Vagina (tissue), 2 donors: Measurements from ENCODE around the gene KIF26A. TPM values are rescaled to one million over a fixed set of nuclear protein-coding genes. Genes with fewer than 3 reads are reported as not detected.

Experiments
- DNase-seq, 2 donors: peaks; one replicate each; pipeline ENCODE4 v3.0.0-alpha.2; 2017; ENCODE audit errors: extremely low spot score in 2 of 2
- H3K27ac ChIP-seq: fragments of 200-600 bp; sonication (generic); one replicate; pipeline ENCODE4 v1.5.1; 2019
- H3K27me3 ChIP-seq: fragments of 200-600 bp; sonication (generic); one replicate; pipeline ENCODE4 v1.5.1; 2019
- H3K36me3 ChIP-seq, 2 donors: fragments of 200-600 bp; sonication (generic); one replicate each; pipeline ENCODE4 v1.5.1; 2017 to 2019
- H3K4me1 ChIP-seq: fragments of 200-600 bp; sonication (generic); one replicate; pipeline ENCODE4 v1.5.1; 2019
- H3K4me3 ChIP-seq, 2 donors: fragments of 200-600 bp; sonication (generic); 1 replicate in 1 of 2; 2 replicates in 1 of 2; pipeline ENCODE4 v1.5.1; 2016 to 2019
- H3K9me3 ChIP-seq: fragments of 200-600 bp; sonication (generic); one replicate; pipeline ENCODE4 v1.5.1; 2019
- POLR2A ChIP-seq, 2 donors: fragments of 450-650 bp; IDR thresholded peaks; one replicate each; pipeline ENCODE4 v1.6.1; 2017; ENCODE audit warnings: antibody characterized with exemption in 2 of 2, mild to moderate bottlenecking in 2 of 2, moderate library complexity in 2 of 2
- POLR2AphosphoS5 ChIP-seq, 2 donors: sonication (generic); formaldehyde crosslinking; IDR thresholded peaks; one replicate each; pipeline ENCODE4 v1.9.0; 2017; ENCODE audit warnings: antibody characterized with exemption in 2 of 2, mild to moderate bottlenecking in 2 of 2, low read depth in 1 of 2; ENCODE audit not compliant: insufficient read depth in 1 of 2
- intact Hi-C: fragments of 100-400 bp; cut with DNase I; formaldehyde crosslinking; loops from one replicate; pipeline ENCODE4 v1.15.1; 2023
- total RNA-seq: library from RNA; depleted of rRNA; stranded (reverse); fragments of >200 nt; gene quantifications from one replicate; pipeline ENCODE4 v1.2.3, GENCODE V29; 2016
- TF ChIP-seq, protein P1 (sequence below), 3 experiments: fragments of 450-650 bp in 2 of 3; fragments of 200-600 bp in 1 of 3; sonication (generic) in 1 of 3; IDR thresholded peaks; one replicate each; pipeline ENCODE4 v1.5.1; 2017 to 2019; ENCODE audit warnings: antibody characterized with exemption in 3 of 3, mild to moderate bottlenecking in 2 of 3, moderate library complexity in 2 of 3

KIF26A gene
- total RNA-seq, 1 donor from 2014 or later = 2.7 TPM

DNA sequence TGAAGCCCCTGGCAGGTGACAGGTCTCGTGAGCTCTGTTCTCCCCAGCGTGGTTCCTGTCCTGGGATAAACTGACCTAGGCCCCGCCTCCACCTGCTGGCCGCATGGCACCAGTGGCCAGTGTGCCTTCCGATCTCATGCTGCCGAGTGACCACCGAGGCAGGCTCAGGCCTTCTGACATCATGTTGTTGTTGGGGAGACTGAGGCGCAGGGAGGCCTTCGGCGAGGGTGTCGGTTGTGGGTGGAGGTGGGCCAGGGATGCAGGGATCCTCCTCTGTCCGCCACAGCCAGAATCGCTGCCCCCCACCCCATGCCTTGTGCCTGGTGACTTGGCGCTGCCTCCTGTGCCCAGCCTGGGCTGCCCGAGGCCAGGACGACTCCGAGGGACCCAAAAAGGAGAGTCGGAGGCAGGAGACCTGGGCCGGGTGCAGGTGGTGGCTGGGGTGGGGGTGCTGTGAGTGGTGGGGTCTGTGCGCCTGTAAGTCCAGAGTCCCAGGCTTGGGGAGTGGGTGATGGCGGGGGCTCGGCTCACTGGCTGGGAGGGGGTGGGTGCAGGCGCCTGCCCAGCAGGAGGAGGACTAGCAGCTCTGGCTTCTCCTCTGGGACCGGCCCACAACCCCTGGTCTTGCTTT is 28.5 kb upstream of the KIF26A start:
- H3K4me1 ChIP-seq = peaks cover 11% of the 10 kb centered on the region
- no peak overlapping the region for H3K27ac ChIP-seq
- no peaks in the 10 kb centered on the region for H3K9me3 ChIP-seq
- TF ChIP-seq, protein P1, sequence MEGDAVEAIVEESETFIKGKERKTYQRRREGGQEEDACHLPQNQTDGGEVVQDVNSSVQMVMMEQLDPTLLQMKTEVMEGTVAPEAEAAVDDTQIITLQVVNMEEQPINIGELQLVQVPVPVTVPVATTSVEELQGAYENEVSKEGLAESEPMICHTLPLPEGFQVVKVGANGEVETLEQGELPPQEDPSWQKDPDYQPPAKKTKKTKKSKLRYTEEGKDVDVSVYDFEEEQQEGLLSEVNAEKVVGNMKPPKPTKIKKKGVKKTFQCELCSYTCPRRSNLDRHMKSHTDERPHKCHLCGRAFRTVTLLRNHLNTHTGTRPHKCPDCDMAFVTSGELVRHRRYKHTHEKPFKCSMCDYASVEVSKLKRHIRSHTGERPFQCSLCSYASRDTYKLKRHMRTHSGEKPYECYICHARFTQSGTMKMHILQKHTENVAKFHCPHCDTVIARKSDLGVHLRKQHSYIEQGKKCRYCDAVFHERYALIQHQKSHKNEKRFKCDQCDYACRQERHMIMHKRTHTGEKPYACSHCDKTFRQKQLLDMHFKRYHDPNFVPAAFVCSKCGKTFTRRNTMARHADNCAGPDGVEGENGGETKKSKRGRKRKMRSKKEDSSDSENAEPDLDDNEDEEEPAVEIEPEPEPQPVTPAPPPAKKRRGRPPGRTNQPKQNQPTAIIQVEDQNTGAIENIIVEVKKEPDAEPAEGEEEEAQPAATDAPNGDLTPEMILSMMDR (IDR thresholded peaks at IDR 0.05) = no peak
- TF ChIP-seq POLR2AphosphoS5 (IDR thresholded peaks at IDR 0.05; ENCODE audit: insufficient read depth in 1 of 2, low read depth in 1 of 2) (no peak), POLR2A (IDR thresholded peaks at IDR 0.05) (no peak)
- DNase-seq = no peak
- intact Hi-C loops = no loop called here
- H3K36me3 ChIP-seq = no peaks in the 10 kb centered on the region
- H3K27me3 ChIP-seq = no peaks in the 10 kb centered on the region
- H3K4me3 ChIP-seq = no peak overlapping the region

DNA sequence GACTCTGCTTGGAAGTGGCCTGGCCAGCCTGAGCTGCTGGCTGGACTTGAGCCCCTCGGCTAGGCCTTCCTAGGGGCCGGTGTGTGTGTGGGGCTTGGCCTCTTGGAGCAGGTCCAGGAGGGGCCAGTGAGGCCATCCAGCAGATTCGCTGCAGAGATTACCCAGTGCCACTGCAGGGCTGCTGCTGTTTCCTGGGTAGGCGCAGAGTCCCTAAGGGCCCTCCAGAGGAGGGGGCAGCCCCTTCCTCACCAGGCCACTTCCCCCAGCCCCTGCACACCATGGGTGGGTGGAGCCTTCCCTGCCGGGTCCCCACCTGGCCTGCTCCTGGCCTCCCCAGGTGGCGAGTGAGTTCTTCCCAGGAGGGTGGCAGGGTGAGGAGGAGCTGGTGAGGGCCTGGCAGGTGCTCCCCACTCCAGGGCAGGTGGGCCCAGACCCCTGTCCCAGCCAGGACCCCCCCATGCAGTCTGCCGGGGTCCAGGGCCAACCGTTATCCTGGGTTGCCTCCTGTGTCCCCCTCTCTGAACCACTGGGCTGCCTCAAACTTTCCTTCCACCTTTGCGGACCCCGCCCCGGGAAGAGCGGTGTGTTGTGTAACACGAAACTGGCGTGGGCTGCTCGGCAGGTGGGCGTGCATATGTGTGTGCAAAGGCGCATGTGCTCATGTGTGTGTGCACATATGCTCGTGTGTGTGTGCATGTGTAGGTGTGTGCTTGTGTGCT is 27.7 kb upstream of the KIF26A start:
- peaks cover 11% of the 10 kb centered on the region for H3K4me1 ChIP-seq

DNA sequence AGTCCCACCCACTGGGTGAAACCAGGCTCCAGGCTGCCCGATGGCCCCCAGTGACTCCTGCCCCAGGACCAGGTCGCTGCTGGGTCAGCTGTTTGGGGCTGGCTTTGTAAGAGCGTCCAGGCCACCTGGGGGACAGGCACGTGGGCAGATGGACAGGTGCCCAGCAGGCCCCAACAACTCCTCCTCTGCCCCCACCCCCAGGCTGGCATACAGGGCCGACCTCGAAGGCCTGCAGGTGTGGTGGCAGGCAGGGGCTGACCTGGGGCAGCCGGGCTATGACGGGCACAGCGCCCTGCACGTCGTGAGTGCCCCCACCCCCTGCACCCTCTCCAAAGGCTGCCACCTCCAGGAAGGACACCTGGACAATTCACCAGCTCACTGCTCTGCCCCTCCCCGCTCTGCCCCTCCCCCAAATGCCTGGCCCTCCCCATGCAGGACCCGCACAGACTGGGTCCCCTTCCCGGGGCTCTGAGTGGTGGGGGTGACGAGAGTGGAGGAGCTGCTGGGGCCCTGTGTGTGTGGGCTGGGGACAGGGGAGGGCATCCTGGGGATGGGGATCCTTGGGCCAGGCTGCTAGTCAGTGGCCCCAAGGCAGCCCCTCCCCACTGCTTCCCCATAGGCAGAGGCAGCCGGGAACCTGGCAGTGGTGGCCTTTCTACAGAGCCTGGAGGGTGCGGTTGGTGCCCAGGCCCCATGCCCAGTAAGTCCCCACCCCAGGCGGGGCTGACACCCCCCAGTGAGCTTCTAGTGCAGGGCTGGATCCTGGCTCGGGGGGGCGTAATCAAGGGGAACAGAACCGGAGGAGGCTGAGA is 26.9 kb upstream of the KIF26A start:
- H3K36me3 ChIP-seq = no peaks in the 10 kb centered on the region
- H3K4me1 ChIP-seq = peaks cover 19% of the 10 kb centered on the region
- no peak for DNase-seq
- H3K27ac ChIP-seq = no peak overlapping the region
- no peaks in the 10 kb centered on the region for H3K27me3 ChIP-seq
- no peaks in the 10 kb centered on the region for H3K9me3 ChIP-seq
- TF ChIP-seq, protein P1 (IDR thresholded peaks at IDR 0.05) = no peak
- no peak for TF ChIP-seq POLR2A (IDR thresholded peaks at IDR 0.05)
- TF ChIP-seq POLR2AphosphoS5 (IDR thresholded peaks at IDR 0.05; ENCODE audit: insufficient read depth in 1 of 2, low read depth in 1 of 2) = no peak
- H3K4me3 ChIP-seq = no peak overlapping the region
- intact Hi-C loops = no loop called here

More for the DNA sequence above, 27.7 kb upstream of the KIF26A start:
- Histone ChIP-seq H3K9me3 (no peaks in the 10 kb centered on the region), H3K27me3 (no peaks in the 10 kb centered on the region), H3K36me3 (no peaks in the 10 kb centered on the region), H3K27ac (no peak overlapping the region), H3K4me3 (no peak overlapping the region)
- intact Hi-C loops = no loop called here
- TF ChIP-seq, protein P1 (IDR thresholded peaks at IDR 0.05) = no peak
- TF ChIP-seq POLR2A (IDR thresholded peaks at IDR 0.05) = no peak
- no peak for TF ChIP-seq POLR2AphosphoS5 (IDR thresholded peaks at IDR 0.05; ENCODE audit: insufficient read depth in 1 of 2, low read depth in 1 of 2)
- DNase-seq = no peak

DNA sequence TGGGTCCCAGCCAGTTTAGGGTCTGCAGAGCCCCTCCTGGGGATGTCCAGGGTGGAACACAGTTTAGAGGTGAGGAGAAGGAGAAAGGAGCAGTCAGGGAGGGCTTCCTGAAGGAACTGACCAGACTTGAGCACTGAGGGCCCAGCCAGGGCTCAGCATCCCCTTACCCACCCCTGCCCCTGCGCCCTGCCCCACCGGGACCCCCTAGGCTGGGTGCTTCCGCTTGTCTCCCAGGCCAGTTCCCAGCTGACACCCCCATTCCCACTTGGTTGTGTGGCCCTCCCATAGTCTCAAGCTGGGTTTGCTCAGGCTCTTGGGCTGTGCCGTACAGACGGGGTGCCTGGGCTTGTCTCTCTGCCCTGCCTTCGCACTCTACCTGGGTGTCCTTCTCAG is 26.3 kb upstream of the KIF26A start:
- Histone ChIP-seq H3K4me1 (peaks cover 20% of the 10 kb centered on the region), H3K27me3 (no peaks in the 10 kb centered on the region), H3K36me3 (no peaks in the 10 kb centered on the region), H3K9me3 (no peaks in the 10 kb centered on the region), H3K27ac (peak overlapping the region; percentile 20), H3K4me3 (no peak overlapping the region)
- no peak for TF ChIP-seq POLR2A (IDR thresholded peaks at IDR 0.05)
- TF ChIP-seq, protein P1 (IDR thresholded peaks at IDR 0.05) = no peak
- TF ChIP-seq POLR2AphosphoS5 (IDR thresholded peaks at IDR 0.05; ENCODE audit: insufficient read depth in 1 of 2, low read depth in 1 of 2) = no peak
- no peak for DNase-seq
- intact Hi-C loops = no loop called here
